Endothelial cell of umbilical vein (primary cell): ENCODE data around the gene CCDC60.

Source experiments
- CTCF ChIP-seq, 2 donors: IDR thresholded peaks; 1 replicate in 1 of 2; 2 replicates in 1 of 2; pipeline ENCODE4 v1.5.1; 2011; ENCODE audit warnings: low read length in 2 of 2, mild to moderate bottlenecking in 2 of 2, moderate library complexity in 2 of 2, control low read depth in 1 of 2, inconsistent platforms in 1 of 2, low read depth in 1 of 2; ENCODE audit not compliant: insufficient read depth in 1 of 2; ENCODE audit errors: extremely low read depth in 1 of 2
- EZH2 ChIP-seq: IDR thresholded peaks from 2 replicates; pipeline ENCODE4 v1.6.1; 2012; ENCODE audit warnings: borderline replicate concordance, low read depth, mild to moderate bottlenecking, moderate library complexity, low read length, inconsistent platforms; ENCODE audit not compliant: severe bottlenecking
- MAX ChIP-seq: IDR thresholded peaks from 2 replicates; pipeline ENCODE4 v1.6.1; 2011; ENCODE audit not compliant: insufficient read depth, insufficient read length
- MYC ChIP-seq: IDR thresholded peaks from one replicate; pipeline ENCODE4 v1.6.1; 2011; ENCODE audit warnings: mild to moderate bottlenecking, low read depth, low read length
- POLR2A ChIP-seq: IDR thresholded peaks from 2 replicates; pipeline ENCODE4 v1.6.1; 2012; ENCODE audit warnings: low read depth, mild to moderate bottlenecking, control low read depth, low read length
- POLR2AphosphoS5 ChIP-seq: IDR thresholded peaks from 2 replicates; pipeline ENCODE4 v1.6.1; 2012; ENCODE audit warnings: low read depth, mild to moderate bottlenecking, control low read depth, low read length, moderate library complexity; ENCODE audit not compliant: insufficient read depth

- TF ChIP-seq CTCF (IDR thresholded peaks at IDR 0.05; ENCODE audit: extremely low read depth in 1 of 2, insufficient read depth in 1 of 2, low read depth in 1 of 2, low read length in 2 of 2) (no peak), POLR2A (no peak), POLR2AphosphoS5 (no peak), MAX (no peak), EZH2 (no peak), MYC (no peak)
Measured at GRCh38 chr12:119384340-119384739, 49.8 kb downstream of the CCDC60 start.
